Activated CD4-positive, alpha-beta T cell treated with anti-CD3 and anti-CD28 coated beads for 36 hours (primary cell): ENCODE results near the gene RHOV. TPM values are rescaled to one million over a fixed set of nuclear protein-coding genes. Genes with fewer than 3 reads are reported as not detected.

Source experiments
- ATAC-seq: fragments of 200-7000 bp; cut with Tn5 transposase; one replicate; pipeline ENCODE4 v1.10.0; 2021; ENCODE audit warnings: mild to moderate bottlenecking, moderate library complexity
- CTCF ChIA-PET: fragments of 350-600 bp; sonication (Branson Sonifier 250); formaldehyde crosslinking; loops from one replicate; lab custom pipeline; 2021; ENCODE audit warnings: antibody characterized with exemption; lab: Charles Lee
- POLR2A ChIA-PET: fragments of 350-600 bp; sonication (Branson Sonifier 250); formaldehyde crosslinking; loops from one replicate; lab custom pipeline; 2021; ENCODE audit warnings: antibody characterized with exemption, inconsistent platforms; lab: Charles Lee
- DNase-seq: peaks from one replicate; pipeline ENCODE4 v3.0.0-alpha.2; 2020
- H3K27ac Mint-ChIP-seq: one replicate; pipeline ENCODE4 v1.8.0; 2021; ENCODE audit warnings: mixed read lengths
- H3K27me3 Mint-ChIP-seq: one replicate; pipeline ENCODE4 v1.8.0; 2021; ENCODE audit warnings: mixed read lengths
- H3K36me3 Mint-ChIP-seq: one replicate; pipeline ENCODE4 v1.8.0; 2021; ENCODE audit warnings: low read depth, mixed read lengths
- H3K4me1 Mint-ChIP-seq: one replicate; pipeline ENCODE4 v1.8.0; 2021; ENCODE audit warnings: mixed read lengths
- H3K4me3 Mint-ChIP-seq: one replicate; pipeline ENCODE4 v1.8.0; 2021; ENCODE audit warnings: mild to moderate bottlenecking, moderate library complexity, mixed read lengths
- H3K9me3 Mint-ChIP-seq: one replicate; pipeline ENCODE4 v1.8.0; 2021; ENCODE audit warnings: low read depth, mixed read lengths
- intact Hi-C, 2 experiments: fragments of 100-400 bp; cut with DNase I in 1 of 2; cut with micrococcal nuclease in 1 of 2; formaldehyde crosslinking; loops; one replicate each; pipeline versions ENCODE4 v1.14.2 to v1.15.1; 2022 to 2024; cut with DNase I, micrococcal nuclease
- total RNA-seq, 2 experiments: library from RNA; stranded (reverse); gene quantifications; one replicate each; pipeline ENCODE4 v1.2.3, GENCODE V29; 2021

The RHOV gene
- total RNA-seq, 2 experiments from 2014 or later = 0.25 to 0.41 TPM

- intact Hi-C loops = no loop called here
- ATAC-seq = no peak
- no peak overlapping the region for H3K4me3 Mint-ChIP-seq
- peaks cover 26% of the 10 kb centered on the region for H3K4me1 Mint-ChIP-seq
- DNase-seq = no peak
- peaks cover 6% of the 10 kb centered on the region for H3K27me3 Mint-ChIP-seq
- H3K27ac Mint-ChIP-seq = no peak overlapping the region
- peaks cover 2% of the 10 kb centered on the region for H3K36me3 Mint-ChIP-seq
- no peaks in the 10 kb centered on the region for H3K9me3 Mint-ChIP-seq
- POLR2A ChIA-PET = interaction anchor here (0.6 kb wide), 1 partner anchor 138 kb away, joined by 4 read pairs; no protein-coding TSS in a partner anchor
- CTCF ChIA-PET = interaction anchor here (4.4 kb wide), 1 partner anchor 13 kb away, joined by 37 read pairs; no protein-coding TSS in a partner anchor
These were observed 28.3 kb downstream of the RHOV start for GRCh38 chr15:40845511-40846284.

GRCh38 chr15:40845036-40845435 is 29.0 kb downstream of the RHOV start:
- ATAC-seq = no peak
- POLR2A ChIA-PET = no interaction called here

GRCh38 chr15:40844696-40845030 is 29.4 kb downstream of the RHOV start:
- Mint-ChIP-seq H3K27me3 (peaks cover 6% of the 10 kb centered on the region), H3K4me1 (peaks cover 26% of the 10 kb centered on the region), H3K9me3 (no peaks in the 10 kb centered on the region), H3K36me3 (peaks cover 2% of the 10 kb centered on the region), H3K4me3 (peak overlapping the region; percentile 81), H3K27ac (peak overlapping the region; percentile 62)
- ChIA-PET CTCF (interaction anchor here (0.6 to 2.3 kb wide), 10 partner anchors 14 to 150 kb away, joined by 3 to 32 read pairs (median 4); partner anchors contain the start of genes C15orf62, RHOV and VPS18), POLR2A (interaction anchor here (1.8 kb wide), 1 partner anchor 49 kb away, joined by 6 read pairs; the partner anchor contains the start of gene VPS18)
- ATAC-seq (peak; percentile 37), DNase-seq (peak; percentile 66)
- intact Hi-C loops = loop anchor here in 1 of 2 experiments (1.0 kb wide), 2 partner anchors 37 to 50 kb away; partner anchors contain the start of genes DNAJC17, VPS18 and ZFYVE19

More at GRCh38 chr15:40845036-40845435, 29.0 kb downstream of the RHOV start:
- Mint-ChIP-seq H3K9me3 (no peaks in the 10 kb centered on the region), H3K36me3 (peaks cover 2% of the 10 kb centered on the region), H3K4me3 (peak overlapping the region; percentile 81), H3K4me1 (peaks cover 26% of the 10 kb centered on the region), H3K27ac (peak overlapping the region; percentile 62), H3K27me3 (peaks cover 6% of the 10 kb centered on the region)
- intact Hi-C loops = no loop called here
- DNase-seq = no peak
- CTCF ChIA-PET = interaction anchor here (0.7 to 2.3 kb wide), 8 partner anchors 14 to 96 kb away, joined by 3 to 32 read pairs (median 4); partner anchors contain the start of genes C15orf62, RHOV and VPS18

GRCh38 chr15:40843885-40844695 is 29.9 kb downstream of the RHOV start, which contains the start of gene SPINT1:
SPINT1 (plus strand) TSS chr15:40844048; CDS start chr15:40844555, 507 bp downstream.
- DNase-seq = peak; percentile 89
- Mint-ChIP-seq H3K27me3 (peaks cover 6% of the 10 kb centered on the region), H3K27ac (peak within 1 kb of the TSS; percentile 62), H3K4me3 (peak within 1 kb of the TSS; percentile 81), H3K4me1 (peaks cover 26% of the 10 kb centered on the region), H3K9me3 (no peaks in the 10 kb centered on the region), H3K36me3 (peaks cover 2% of the 10 kb centered on the region)
- intact Hi-C loops = loop anchor here in 1 of 2 experiments (1.0 kb wide), 2 partner anchors 37 to 50 kb away; partner anchors contain the start of genes DNAJC17, VPS18 and ZFYVE19
- POLR2A ChIA-PET = interaction anchor here (1.8 kb wide), 1 partner anchor 50 kb away, joined by 6 read pairs; the partner anchor contains the start of gene VPS18
- peak; percentile 79 for ATAC-seq
- CTCF ChIA-PET = interaction anchor here (0.6 to 2.3 kb wide), 10 partner anchors 15 to 149 kb away, joined by 3 to 32 read pairs (median 4); partner anchors contain the start of genes C15orf62, RHOV and VPS18

GRCh38 chr15:40843261-40843884 is 30.7 kb downstream of the RHOV start:
- H3K36me3 Mint-ChIP-seq = peaks cover 2% of the 10 kb centered on the region
- peak overlapping the region; percentile 44 for H3K4me3 Mint-ChIP-seq
- H3K9me3 Mint-ChIP-seq = no peaks in the 10 kb centered on the region
- H3K4me1 Mint-ChIP-seq = peaks cover 26% of the 10 kb centered on the region
- peak overlapping the region; percentile 4 for H3K27ac Mint-ChIP-seq
- H3K27me3 Mint-ChIP-seq = peaks cover 6% of the 10 kb centered on the region
- ATAC-seq = no peak
- intact Hi-C loops = no loop called here
- POLR2A ChIA-PET = interaction anchor here (0.6 to 1.8 kb wide), 2 partner anchors 51 to 79 kb away, joined by 3 to 6 read pairs; partner anchors contain the start of gene VPS18
- DNase-seq = no peak
- CTCF ChIA-PET = interaction anchor here (0.6 to 2.3 kb wide), 8 partner anchors 15 to 255 kb away, joined by 3 to 32 read pairs (median 5); partner anchors contain the start of genes RHOV and VPS18

GRCh38 chr15:40841741-40842140 is 32.3 kb downstream of the RHOV start:
- intact Hi-C loops = no loop called here
- ChIA-PET CTCF (interaction anchor here (0.9 kb wide), 1 partner anchor 53 kb away, joined by 3 read pairs; the partner anchor contains the start of gene VPS18), POLR2A (no interaction called here)
- no peaks in the 10 kb centered on the region for H3K36me3 Mint-ChIP-seq
- H3K27ac Mint-ChIP-seq = no peak overlapping the region
- ATAC-seq (no peak), DNase-seq (no peak)
- H3K9me3 Mint-ChIP-seq = no peaks in the 10 kb centered on the region
- no peak overlapping the region for H3K4me3 Mint-ChIP-seq
- H3K4me1 Mint-ChIP-seq = peaks cover 15% of the 10 kb centered on the region
- H3K27me3 Mint-ChIP-seq = peaks cover 6% of the 10 kb centered on the region

GRCh38 chr15:40838756-40839155 is 35.3 kb downstream of the RHOV start:
- POLR2A ChIA-PET = no interaction called here
- Mint-ChIP-seq H3K36me3 (no peaks in the 10 kb centered on the region), H3K4me3 (no peak overlapping the region), H3K27me3 (no peaks in the 10 kb centered on the region), H3K9me3 (no peaks in the 10 kb centered on the region), H3K4me1 (peaks cover 2% of the 10 kb centered on the region), H3K27ac (no peak overlapping the region)
- CTCF ChIA-PET = interaction anchor here (1.1 to 2.3 kb wide), 2 partner anchors 18 to 21 kb away, joined by 4 to 6 read pairs; no protein-coding TSS in a partner anchor
- no peak for ATAC-seq
- no peak for DNase-seq
- intact Hi-C loops = no loop called here

GRCh38 chr15:40836020-40836419 is 38.0 kb downstream of the RHOV start:
- POLR2A ChIA-PET = no interaction called here
- ATAC-seq = no peak
- DNase-seq = no peak
- no peaks in the 10 kb centered on the region for H3K4me1 Mint-ChIP-seq
- H3K27me3 Mint-ChIP-seq = no peaks in the 10 kb centered on the region
- intact Hi-C loops = no loop called here
- H3K9me3 Mint-ChIP-seq = no peaks in the 10 kb centered on the region
- CTCF ChIA-PET = interaction anchor here (1.4 kb wide), 1 partner anchor 11 kb away, joined by 3 read pairs; no protein-coding TSS in a partner anchor
- no peak overlapping the region for H3K27ac Mint-ChIP-seq
- H3K4me3 Mint-ChIP-seq = no peak overlapping the region
- H3K36me3 Mint-ChIP-seq = no peaks in the 10 kb centered on the region

- Mint-ChIP-seq H3K4me3 (no peak overlapping the region), H3K36me3 (no peaks in the 10 kb centered on the region), H3K27ac (no peak overlapping the region), H3K27me3 (no peaks in the 10 kb centered on the region), H3K9me3 (no peaks in the 10 kb centered on the region), H3K4me1 (no peaks in the 10 kb centered on the region)
- ATAC-seq = no peak
- POLR2A ChIA-PET = no interaction called here
- intact Hi-C loops = no loop called here
- CTCF ChIA-PET = no interaction called here
- no peak for DNase-seq
These were observed 41.1 kb downstream of the RHOV start for GRCh38 chr15:40832903-40833302.

GRCh38 chr15:40831861-40832260 is 42.2 kb downstream of the RHOV start:
- intact Hi-C loops = no loop called here
- CTCF ChIA-PET = no interaction called here
- no peaks in the 10 kb centered on the region for H3K4me1 Mint-ChIP-seq
- no peak overlapping the region for H3K4me3 Mint-ChIP-seq
- POLR2A ChIA-PET = no interaction called here
- ATAC-seq (no peak), DNase-seq (no peak)
- no peaks in the 10 kb centered on the region for H3K27me3 Mint-ChIP-seq
- no peak overlapping the region for H3K27ac Mint-ChIP-seq
- no peaks in the 10 kb centered on the region for H3K36me3 Mint-ChIP-seq
- H3K9me3 Mint-ChIP-seq = no peaks in the 10 kb centered on the region
